22Rv1 (cell line): ENCODE data around the gene PTHLH.

Experiments used
- CTCF ChIP-seq: fragments of 450-650 bp; IDR thresholded peaks from 2 replicates; pipeline ENCODE4 v1.5.1; 2017; ENCODE audit warnings: mild to moderate bottlenecking
- ZFX ChIP-seq: fragments of 450-650 bp; IDR thresholded peaks from 2 replicates; pipeline ENCODE4 v1.6.1; 2017; ENCODE audit warnings: antibody characterized with exemption, borderline replicate concordance

- TF ChIP-seq CTCF: no peak
- no peak for TF ChIP-seq ZFX
Observed at GRCh38 chr12:27966870-27967269, 5.7 kb downstream of the PTHLH start.
